Neural progenitor cell (in vitro differentiated cells): Measurements from ENCODE around the gene ITPK1. TPM values are rescaled to one million over a fixed set of nuclear protein-coding genes. Genes with fewer than 3 reads are reported as not detected.

Experiments used
- DNase-seq: peaks from one replicate; pipeline ENCODE4 v3.0.0-alpha.2; 2016; ENCODE audit warnings: low spot score
- H2AFZ ChIP-seq: fragments of 200-600 bp; sonication (generic); replicated peaks from 2 replicates; pipeline ENCODE4 v1.6.1; 2016; ENCODE audit warnings: antibody characterized with exemption
- H3F3A ChIP-seq: fragments of 200-600 bp; sonication (generic); 2 replicates; pipeline ENCODE4 v1.6.1; 2016; ENCODE audit warnings: antibody characterized with exemption, low read depth
- H3K27ac ChIP-seq: fragments of 200-600 bp; sonication (generic); 2 replicates; pipeline ENCODE4 v1.5.1; 2016; ENCODE audit warnings: mild to moderate bottlenecking
- H3K27me3 ChIP-seq: fragments of 200-600 bp; sonication (generic); 2 replicates; pipeline ENCODE4 v1.6.1; 2016; ENCODE audit warnings: mild to moderate bottlenecking, moderate library complexity
- H3K36me3 ChIP-seq: fragments of 200-600 bp; sonication (generic); 2 replicates; pipeline ENCODE4 v1.5.1; 2016
- H3K4me1 ChIP-seq: fragments of 200-600 bp; sonication (generic); 2 replicates; pipeline ENCODE4 v1.6.1; 2016; ENCODE audit warnings: mixed run types
- H3K4me2 ChIP-seq: fragments of 200-600 bp; sonication (generic); 2 replicates; pipeline ENCODE4 v1.6.1; 2016
- H3K4me3 ChIP-seq: fragments of 200-600 bp; sonication (generic); 2 replicates; pipeline ENCODE4 v1.5.1; 2016
- H3K79me2 ChIP-seq: fragments of 200-600 bp; sonication (generic); 2 replicates; pipeline ENCODE4 v1.6.1; 2016; ENCODE audit warnings: low read depth
- H3K9ac ChIP-seq: fragments of 200-600 bp; sonication (generic); 2 replicates; pipeline ENCODE4 v1.6.1; 2016
- H3K9me3 ChIP-seq: fragments of 200-600 bp; sonication (generic); 2 replicates; pipeline ENCODE4 v1.5.1; 2016; ENCODE audit warnings: low read depth
- H4K20me1 ChIP-seq: fragments of 200-600 bp; sonication (generic); 2 replicates; pipeline ENCODE4 v1.6.1; 2016; ENCODE audit warnings: low read depth
- H3K27ac Mint-ChIP-seq: 3 replicates; pipeline ENCODE4 v1.8.0; 2021; ENCODE audit warnings: mixed read lengths
- H3K27me3 Mint-ChIP-seq: 2 replicates; pipeline ENCODE4 v1.8.0; 2022; ENCODE audit warnings: low read depth, mild to moderate bottlenecking, inconsistent platforms, moderate library complexity, mixed read lengths; ENCODE audit not compliant: insufficient read depth
- H3K36me3 Mint-ChIP-seq: 3 replicates; pipeline ENCODE4 v1.8.0; 2021; ENCODE audit warnings: mixed read lengths
- H3K4me1 Mint-ChIP-seq: 3 replicates; pipeline ENCODE4 v1.8.0; 2021; ENCODE audit warnings: mixed read lengths
- H3K4me3 Mint-ChIP-seq: 3 replicates; pipeline ENCODE4 v1.8.0; 2021; ENCODE audit warnings: mild to moderate bottlenecking, moderate library complexity, mixed read lengths
- H3K9me3 Mint-ChIP-seq: 3 replicates; pipeline ENCODE4 v1.8.0; 2020; ENCODE audit warnings: mixed read lengths
- EZH2 ChIP-seq: fragments of 200-600 bp; sonication (generic); IDR thresholded peaks from 2 replicates; pipeline ENCODE4 v1.6.1; 2017; ENCODE audit warnings: antibody characterized with exemption, mild to moderate bottlenecking, moderate library complexity
- EZH2phosphoT487 ChIP-seq: fragments of 200-600 bp; sonication (generic); IDR thresholded peaks from 2 replicates; pipeline ENCODE4 v1.6.1; 2017; ENCODE audit warnings: antibody characterized with exemption
- total RNA-seq: library from RNA; depleted of rRNA; stranded (reverse); fragments of >200 nt; gene quantifications from 2 replicates; pipeline ENCODE4 v1.2.3, GENCODE V29; 2015; ENCODE audit warnings: low replicate concordance
- TF ChIP-seq, protein P1 (sequence below): fragments of 200-600 bp; sonication (generic); IDR thresholded peaks from 2 replicates; pipeline ENCODE4 v1.5.1; 2017; ENCODE audit warnings: antibody characterized with exemption, mild to moderate bottlenecking

ITPK1 gene
- total RNA-seq, 1 donor from 2014 or later = 25.8 TPM

DNA sequence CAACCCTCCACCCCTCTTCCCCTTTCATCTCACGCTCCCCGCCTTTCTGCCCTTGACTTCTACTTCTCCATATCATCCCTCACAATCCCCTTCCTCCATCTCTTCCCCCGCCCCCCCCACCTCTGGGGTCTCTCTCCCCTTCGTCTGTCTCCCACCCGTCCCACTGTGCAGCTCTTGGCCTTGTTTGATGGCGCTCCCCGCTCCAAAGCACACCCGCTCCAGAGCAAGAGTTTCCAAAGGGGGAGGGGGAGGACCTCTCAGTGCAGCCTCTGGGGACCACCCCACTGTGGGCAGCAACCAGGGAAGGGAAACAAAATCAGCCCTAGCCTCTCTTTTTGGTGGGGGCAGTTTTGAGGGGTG lies 192.0 kb downstream of the ITPK1 start:
- peaks cover 43% of the 10 kb centered on the region for H3K27me3 Mint-ChIP-seq
- no peaks in the 10 kb centered on the region for H3K36me3 ChIP-seq
- H3K4me3 ChIP-seq = peak overlapping the region; percentile 78
- no peak overlapping the region for H3K27ac Mint-ChIP-seq
- H3K9me3 ChIP-seq = no peaks in the 10 kb centered on the region
- H4K20me1 ChIP-seq = peaks cover 8% of the 10 kb centered on the region
- H3K4me1 ChIP-seq = no peaks in the 10 kb centered on the region
- peaks cover 5% of the 10 kb centered on the region for H3K4me1 Mint-ChIP-seq
- peaks cover 74% of the 10 kb centered on the region for H3K27me3 ChIP-seq
- no peak for DNase-seq
- H3K36me3 Mint-ChIP-seq = no peaks in the 10 kb centered on the region
- TF ChIP-seq EZH2 = no peak
- TF ChIP-seq EZH2phosphoT487 = no peak
- TF ChIP-seq, protein P1, sequence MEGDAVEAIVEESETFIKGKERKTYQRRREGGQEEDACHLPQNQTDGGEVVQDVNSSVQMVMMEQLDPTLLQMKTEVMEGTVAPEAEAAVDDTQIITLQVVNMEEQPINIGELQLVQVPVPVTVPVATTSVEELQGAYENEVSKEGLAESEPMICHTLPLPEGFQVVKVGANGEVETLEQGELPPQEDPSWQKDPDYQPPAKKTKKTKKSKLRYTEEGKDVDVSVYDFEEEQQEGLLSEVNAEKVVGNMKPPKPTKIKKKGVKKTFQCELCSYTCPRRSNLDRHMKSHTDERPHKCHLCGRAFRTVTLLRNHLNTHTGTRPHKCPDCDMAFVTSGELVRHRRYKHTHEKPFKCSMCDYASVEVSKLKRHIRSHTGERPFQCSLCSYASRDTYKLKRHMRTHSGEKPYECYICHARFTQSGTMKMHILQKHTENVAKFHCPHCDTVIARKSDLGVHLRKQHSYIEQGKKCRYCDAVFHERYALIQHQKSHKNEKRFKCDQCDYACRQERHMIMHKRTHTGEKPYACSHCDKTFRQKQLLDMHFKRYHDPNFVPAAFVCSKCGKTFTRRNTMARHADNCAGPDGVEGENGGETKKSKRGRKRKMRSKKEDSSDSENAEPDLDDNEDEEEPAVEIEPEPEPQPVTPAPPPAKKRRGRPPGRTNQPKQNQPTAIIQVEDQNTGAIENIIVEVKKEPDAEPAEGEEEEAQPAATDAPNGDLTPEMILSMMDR = no peak
- H3K79me2 ChIP-seq = no peaks in the 10 kb centered on the region
- H3K9me3 Mint-ChIP-seq = no peaks in the 10 kb centered on the region
- no peak overlapping the region for H3K9ac ChIP-seq
- H3K4me2 ChIP-seq = peak overlapping the region; percentile 95
- H3K4me3 Mint-ChIP-seq = peak overlapping the region; percentile 75
- H2AFZ ChIP-seq = no peak overlapping the region
- H3K27ac ChIP-seq = no peak overlapping the region
- H3F3A ChIP-seq = no peaks in the 10 kb centered on the region

DNA sequence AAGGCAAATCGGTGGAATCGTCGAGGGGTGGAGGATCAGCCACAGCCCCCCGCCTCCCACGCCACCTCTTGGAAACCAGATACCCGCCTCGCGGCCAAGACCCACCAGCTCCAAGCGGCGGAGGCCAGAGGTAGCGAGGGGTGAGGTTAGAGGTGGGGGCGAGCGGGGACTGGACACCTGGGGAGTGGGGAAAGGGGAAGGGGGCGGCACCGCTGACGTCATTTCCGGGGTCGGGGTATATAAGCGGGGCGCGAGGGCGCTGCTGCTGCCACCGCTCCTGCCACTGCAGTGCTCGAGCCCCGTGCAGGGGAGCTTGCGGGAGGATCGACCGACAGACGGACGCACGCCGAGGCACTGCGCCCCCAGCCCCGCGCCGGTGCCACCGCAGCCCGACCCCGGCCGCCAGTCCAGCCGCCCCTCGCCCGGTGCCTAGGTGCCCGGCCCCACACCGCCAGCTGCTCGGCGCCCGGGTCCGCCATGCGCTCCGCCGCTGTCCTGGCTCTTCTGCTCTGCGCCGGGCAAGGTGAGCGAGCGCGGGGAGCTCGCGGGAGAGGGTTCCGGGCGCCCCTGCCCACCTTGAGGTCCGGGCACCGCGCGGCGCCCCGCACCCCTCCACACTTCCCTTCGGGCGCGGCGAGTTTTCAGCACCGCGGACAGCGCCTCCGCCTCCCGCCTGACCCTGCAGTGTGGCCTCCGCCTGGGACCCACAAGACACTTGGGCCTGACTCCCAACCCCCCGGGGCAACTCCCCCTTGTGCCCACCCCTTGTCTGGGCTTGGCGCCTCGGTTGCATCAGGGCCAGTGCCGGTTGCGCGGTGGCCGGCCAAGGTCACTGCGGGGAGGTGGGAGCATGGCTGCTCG lies 192.6 kb downstream of the ITPK1 start, which contains the start of gene CHGA:
Gene CHGA, plus strand, starts transcription at position 268 of the 861 bp plus-strand sequence. Its CDS starts 210 bp downstream, at position 478.
- TF ChIP-seq EZH2 = no peak
- TF ChIP-seq EZH2phosphoT487 = no peak
- TF ChIP-seq, protein P1 = no peak
- H3K9me3 ChIP-seq = no peaks in the 10 kb centered on the region
- no peaks in the 10 kb centered on the region for H3K9me3 Mint-ChIP-seq
- H3K4me2 ChIP-seq = peak within 1 kb of the TSS; percentile 95
- peaks cover 8% of the 10 kb centered on the region for H4K20me1 ChIP-seq
- peaks cover 80% of the 10 kb centered on the region for H3K27me3 ChIP-seq
- H3K4me3 ChIP-seq = peak within 1 kb of the TSS; percentile 78
- no peak within 1 kb of the TSS for H3K27ac ChIP-seq
- H3K27ac Mint-ChIP-seq = no peak within 1 kb of the TSS
- peaks cover 5% of the 10 kb centered on the region for H3K4me1 Mint-ChIP-seq
- no peaks in the 10 kb centered on the region for H3K4me1 ChIP-seq
- H3K9ac ChIP-seq = no peak within 1 kb of the TSS
- no peaks in the 10 kb centered on the region for H3K36me3 Mint-ChIP-seq
- DNase-seq = peak; percentile 92
- H3K79me2 ChIP-seq = no peaks in the 10 kb centered on the region
- no peaks in the 10 kb centered on the region for H3K36me3 ChIP-seq
- H3K27me3 Mint-ChIP-seq = peaks cover 43% of the 10 kb centered on the region
- peak within 1 kb of the TSS; percentile 89 for H3K4me3 Mint-ChIP-seq
- no peaks in the 10 kb centered on the region for H3F3A ChIP-seq
- peak within 1 kb of the TSS; percentile 79 for H2AFZ ChIP-seq

DNA sequence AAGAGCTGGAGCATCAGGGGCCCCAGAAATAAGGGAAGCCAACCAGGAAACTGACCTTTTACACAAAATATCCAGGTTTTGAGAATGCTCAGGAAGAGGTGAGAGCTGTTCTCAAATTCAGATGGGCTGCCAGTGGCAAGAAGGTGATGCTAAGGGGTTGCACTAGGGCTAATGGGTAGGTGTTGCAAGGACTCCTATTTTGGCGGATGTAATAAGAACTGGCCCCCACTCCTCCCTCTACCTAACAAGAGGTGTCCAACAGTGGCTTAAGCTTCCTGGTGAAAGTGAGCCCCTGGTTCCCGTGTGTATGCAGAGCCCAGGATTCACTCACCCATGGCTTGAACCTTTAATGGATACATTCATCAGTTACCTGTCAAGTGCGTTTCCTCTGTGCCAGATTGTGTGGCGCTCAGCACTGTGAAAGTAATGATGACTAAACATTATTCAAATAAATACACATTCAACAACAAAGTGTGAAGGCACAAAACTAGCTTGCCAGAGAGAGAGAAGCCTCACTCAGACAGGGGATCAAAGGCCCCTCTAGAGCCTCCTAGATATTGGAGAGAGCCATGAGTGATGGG lies 193.5 kb downstream of the ITPK1 start:
- Histone ChIP-seq H3K9ac (no peak overlapping the region), H3K4me2 (peak overlapping the region; percentile 95), H3K27me3 (peaks cover 87% of the 10 kb centered on the region), H3K27ac (no peak overlapping the region), H2AFZ (no peak overlapping the region), H3K4me1 (no peaks in the 10 kb centered on the region), H3K79me2 (no peaks in the 10 kb centered on the region), H4K20me1 (peaks cover 8% of the 10 kb centered on the region), H3K36me3 (no peaks in the 10 kb centered on the region), H3F3A (no peaks in the 10 kb centered on the region), H3K9me3 (no peaks in the 10 kb centered on the region), H3K4me3 (peak overlapping the region; percentile 78)
- Mint-ChIP-seq H3K36me3 (no peaks in the 10 kb centered on the region), H3K27ac (no peak overlapping the region), H3K4me3 (peak overlapping the region; percentile 89), H3K27me3 (peaks cover 43% of the 10 kb centered on the region), H3K4me1 (peaks cover 5% of the 10 kb centered on the region), H3K9me3 (no peaks in the 10 kb centered on the region)
- no peak for DNase-seq
- no peak for TF ChIP-seq EZH2phosphoT487
- no peak for TF ChIP-seq EZH2
- TF ChIP-seq, protein P1 = no peak
